Ascending aorta (tissue), 2 donors: ENCODE data around the gene HOXB6. TPM values are rescaled to one million over a fixed set of nuclear protein-coding genes. Genes with fewer than 3 reads are reported as not detected.

Source experiments
- DNase-seq, 2 donors: peaks; one replicate each; pipeline ENCODE4 v3.0.0-alpha.2; 2019; ENCODE audit warnings: low spot score in 2 of 2
- H3K27ac ChIP-seq, 2 donors: fragments of 200-600 bp; sonication (generic); one replicate each; pipeline ENCODE4 v1.5.1; 2016 to 2017; ENCODE audit warnings: mild to moderate bottlenecking in 1 of 2
- H3K27me3 ChIP-seq: fragments of 200-600 bp; sonication (generic); one replicate; pipeline ENCODE4 v1.5.1; 2017
- H3K36me3 ChIP-seq, 2 donors: fragments of 200-600 bp; sonication (generic); one replicate each; pipeline ENCODE4 v1.5.1; 2016
- H3K4me1 ChIP-seq, 2 donors: fragments of 200-600 bp; sonication (generic); one replicate each; pipeline ENCODE4 v1.5.1; 2016 to 2017; ENCODE audit warnings: mild to moderate bottlenecking in 1 of 2
- H3K4me3 ChIP-seq, 2 donors: fragments of 200-600 bp; sonication (generic); one replicate each; pipeline ENCODE4 v1.5.1; 2016 to 2017; ENCODE audit warnings: mild to moderate bottlenecking in 1 of 2
- H3K9me3 ChIP-seq, 2 donors: fragments of 200-600 bp; sonication (generic); one replicate each; pipeline ENCODE4 v1.5.1; 2016
- CTCF ChIP-seq, 3 experiments: fragments of 200-600 bp in 2 of 3; fragments of 450-650 bp in 1 of 3; sonication (generic) in 2 of 3; IDR thresholded peaks; one replicate each; pipeline ENCODE4 v1.5.1; 2016 to 2019; ENCODE audit warnings: antibody characterized with exemption in 3 of 3, mild to moderate bottlenecking in 1 of 3, moderate library complexity in 1 of 3
- intact Hi-C: fragments of 100-400 bp; cut with DNase I; formaldehyde crosslinking; loops from one replicate; pipeline ENCODE4 v1.15.1; 2023
- total RNA-seq: library from RNA; depleted of rRNA; stranded (reverse); fragments of >200 nt; gene quantifications from one replicate; pipeline ENCODE4 v1.1.0, GENCODE V29; 2016

The HOXB6 gene
- total RNA-seq, 1 donor from 2014 or later = 5.1 TPM

- Histone ChIP-seq H3K36me3 (no peaks in the 10 kb centered on the region), H3K4me1 (peaks cover 0 to under 1% of the 10 kb centered on the region in 2 donors), H3K27ac (no peak overlapping the region), H3K4me3 (no peak overlapping the region), H3K9me3 (no peaks in the 10 kb centered on the region), H3K27me3 (peaks cover 22% of the 10 kb centered on the region)
- DNase-seq = no peak
- intact Hi-C loops = no loop called here
- TF ChIP-seq CTCF (IDR thresholded peaks at IDR 0.05) = no peak
Observed at GRCh38 chr17:48631693-48632578, 27.1 kb upstream of the HOXB6 start.

- Histone ChIP-seq H3K4me1 (peaks cover 4 to 9% of the 10 kb centered on the region in 2 donors), H3K27ac (no peak overlapping the region), H3K9me3 (no peaks in the 10 kb centered on the region), H3K4me3 (no peak overlapping the region), H3K36me3 (no peaks in the 10 kb centered on the region), H3K27me3 (peaks cover 29% of the 10 kb centered on the region)
- TF ChIP-seq CTCF (IDR thresholded peaks at IDR 0.05) = no peak
- no peak for DNase-seq
- intact Hi-C loops = no loop called here
Observed at GRCh38 chr17:48630925-48631692, 26.3 kb upstream of the HOXB6 start.

GRCh38 chr17:48630009-48630924 is 25.5 kb upstream of the HOXB6 start:
- intact Hi-C loops = no loop called here
- H3K4me3 ChIP-seq = no peak overlapping the region
- no peaks in the 10 kb centered on the region for H3K9me3 ChIP-seq
- H3K27ac ChIP-seq = no peak overlapping the region
- peaks cover 10 to 17% of the 10 kb centered on the region in 2 donors for H3K4me1 ChIP-seq
- no peak for TF ChIP-seq CTCF (IDR thresholded peaks at IDR 0.05)
- DNase-seq = no peak
- peaks cover 29% of the 10 kb centered on the region for H3K27me3 ChIP-seq
- no peaks in the 10 kb centered on the region for H3K36me3 ChIP-seq

GRCh38 chr17:48629411-48629759 is 24.6 kb upstream of the HOXB6 start:
- no peak for TF ChIP-seq CTCF (IDR thresholded peaks at IDR 0.05)
- Histone ChIP-seq H3K9me3 (no peaks in the 10 kb centered on the region), H3K27me3 (peaks cover 29% of the 10 kb centered on the region), H3K27ac (no peak overlapping the region), H3K36me3 (no peaks in the 10 kb centered on the region), H3K4me1 (peaks cover 15 to 21% of the 10 kb centered on the region in 2 donors), H3K4me3 (no peak overlapping the region)
- intact Hi-C loops = no loop called here
- DNase-seq = no peak

- Histone ChIP-seq H3K36me3 (no peaks in the 10 kb centered on the region), H3K27me3 (peaks cover 28% of the 10 kb centered on the region), H3K4me3 (no peak overlapping the region), H3K27ac (no peak overlapping the region), H3K4me1 (peaks cover 15 to 21% of the 10 kb centered on the region in 2 donors), H3K9me3 (no peaks in the 10 kb centered on the region)
- no peak for DNase-seq
- intact Hi-C loops = no loop called here
- TF ChIP-seq CTCF (IDR thresholded peaks at IDR 0.05) = no peak
Observed at GRCh38 chr17:48628649-48629410, 24.0 kb upstream of the HOXB6 start.
